OCI-LY1 (cell line): ENCODE results near the gene TMEM260.

ENCODE experiments used
- H2AFZ ChIP-seq: fragments of 200-600 bp; sonication (generic), shearing (Covaris generic); 2 replicates; pipeline ENCODE4 v1.6.0; 2014; ENCODE audit warnings: antibody characterized with exemption, mild to moderate bottlenecking, low read length
- H3F3A ChIP-seq: fragments of 200-600 bp; sonication (generic), shearing (Covaris generic); 2 replicates; pipeline ENCODE4 v1.6.0; 2014; ENCODE audit warnings: mild to moderate bottlenecking, antibody characterized with exemption, low read length, moderate library complexity; ENCODE audit not compliant: insufficient read depth
- H3K27ac ChIP-seq: fragments of 200-600 bp; sonication (generic); 2 replicates; pipeline ENCODE4 v1.5.1; 2014; ENCODE audit warnings: low read length, mixed run types, mild to moderate bottlenecking, low read depth; ENCODE audit not compliant: poor library complexity, severe bottlenecking
- H3K27me3 ChIP-seq: fragments of 200-600 bp; sonication (generic); 2 replicates; pipeline ENCODE4 v1.6.0; 2014; ENCODE audit warnings: antibody characterized with exemption, mild to moderate bottlenecking, low read length, moderate library complexity; ENCODE audit not compliant: insufficient read depth
- H3K36me3 ChIP-seq: fragments of 200-600 bp; sonication (generic); 2 replicates; pipeline ENCODE4 v1.6.1; 2014; ENCODE audit warnings: mild to moderate bottlenecking, antibody characterized with exemption, low read length, moderate library complexity, mixed read lengths; ENCODE audit not compliant: insufficient read depth
- H3K4me1 ChIP-seq: fragments of 200-600 bp; sonication (generic); 2 replicates; pipeline ENCODE4 v1.5.1; 2014; ENCODE audit warnings: mild to moderate bottlenecking, low read length, moderate library complexity; ENCODE audit not compliant: insufficient read depth, severe bottlenecking
- H3K4me2 ChIP-seq: fragments of 200-600 bp; sonication (generic), shearing (Covaris generic); 2 replicates; pipeline ENCODE4 v1.6.1; 2014; ENCODE audit warnings: low read length
- H3K4me3 ChIP-seq: fragments of 200-600 bp; sonication (generic); 2 replicates; pipeline ENCODE4 v1.5.1; 2014; ENCODE audit warnings: low read length, low read depth, mild to moderate bottlenecking, mixed read lengths; ENCODE audit not compliant: poor library complexity, severe bottlenecking
- H3K79me2 ChIP-seq: fragments of 200-600 bp; shearing (Covaris generic); 2 replicates; pipeline ENCODE4 v1.6.1; 2016; ENCODE audit warnings: mixed run types, low read length, mixed read lengths; ENCODE audit not compliant: insufficient read depth
- H3K9ac ChIP-seq: fragments of 200-600 bp; sonication (generic), shearing (Covaris generic); 2 replicates; pipeline ENCODE4 v1.6.1; 2014; ENCODE audit warnings: mild to moderate bottlenecking, low read length, mixed read lengths
- H3K9me2 ChIP-seq: fragments of 200-600 bp; sonication (generic), shearing (Covaris generic); 2 replicates; pipeline ENCODE4 v1.6.1; 2014; ENCODE audit warnings: low read depth, mild to moderate bottlenecking, low read length, mixed read lengths
- H3K9me3 ChIP-seq: fragments of 200-600 bp; shearing (Covaris generic); 2 replicates; pipeline ENCODE4 v1.6.1; 2014; ENCODE audit warnings: low read length, mixed read lengths
- H4K20me1 ChIP-seq: fragments of 200-600 bp; sonication (generic), shearing (Covaris generic); 2 replicates; pipeline ENCODE4 v1.6.0; 2016; ENCODE audit warnings: mild to moderate bottlenecking, low read length; ENCODE audit not compliant: insufficient read depth
- CTCF ChIP-seq: fragments of 200-600 bp; sonication (generic), shearing (Covaris generic); IDR thresholded peaks from 2 replicates; pipeline ENCODE4 v1.5.1; 2017; ENCODE audit warnings: mild to moderate bottlenecking, antibody characterized with exemption, low read length, moderate library complexity, mixed read lengths
- EZH2 ChIP-seq: fragments of 200-600 bp; sonication (generic), shearing (Covaris generic); IDR thresholded peaks from 2 replicates; pipeline ENCODE4 v1.8.0; 2017; ENCODE audit warnings: borderline replicate concordance, mixed run types, mild to moderate bottlenecking, antibody characterized with exemption, low read length, moderate library complexity, mixed read lengths

Gene TMEM260

GRCh38 chr14:56539862-56540261, 39.7 kb upstream of the TMEM260 start:
- no peaks in the 10 kb centered on the region for H3K27me3 ChIP-seq
- no peak overlapping the region for H2AFZ ChIP-seq
- H3F3A ChIP-seq, result no peaks in the 10 kb centered on the region
- H3K36me3 ChIP-seq, result no peaks in the 10 kb centered on the region
- no peaks in the 10 kb centered on the region for H3K9me3 ChIP-seq
- no peaks in the 10 kb centered on the region for H4K20me1 ChIP-seq
- H3K4me3 ChIP-seq, result no peak overlapping the region
- no peak overlapping the region for H3K4me2 ChIP-seq
- TF ChIP-seq CTCF (no peak), EZH2 (no peak)
- no peaks in the 10 kb centered on the region for H3K79me2 ChIP-seq
- no peak overlapping the region for H3K27ac ChIP-seq
- H3K4me1 ChIP-seq, result no peaks in the 10 kb centered on the region
- H3K9me2 ChIP-seq, result no peaks in the 10 kb centered on the region
- no peak overlapping the region for H3K9ac ChIP-seq

GRCh38 chr14:56543436-56543835, 36.2 kb upstream of the TMEM260 start:
- no peaks in the 10 kb centered on the region for H3K4me1 ChIP-seq
- no peaks in the 10 kb centered on the region for H3K9me3 ChIP-seq
- no peaks in the 10 kb centered on the region for H3K36me3 ChIP-seq
- no peaks in the 10 kb centered on the region for H3K79me2 ChIP-seq
- H4K20me1 ChIP-seq, result no peaks in the 10 kb centered on the region
- no peaks in the 10 kb centered on the region for H3K27me3 ChIP-seq
- no peak overlapping the region for H3K9ac ChIP-seq
- no peak overlapping the region for H3K4me2 ChIP-seq
- H3F3A ChIP-seq, result no peaks in the 10 kb centered on the region
- TF ChIP-seq CTCF, result no peak
- TF ChIP-seq EZH2, result no peak
- H3K4me3 ChIP-seq, result no peak overlapping the region
- no peak overlapping the region for H3K27ac ChIP-seq
- no peak overlapping the region for H2AFZ ChIP-seq
- no peaks in the 10 kb centered on the region for H3K9me2 ChIP-seq

GRCh38 chr14:56549721-56550120, 29.9 kb upstream of the TMEM260 start:
- H3K79me2 ChIP-seq, result no peaks in the 10 kb centered on the region
- H4K20me1 ChIP-seq, result no peaks in the 10 kb centered on the region
- no peak overlapping the region for H3K9ac ChIP-seq
- no peaks in the 10 kb centered on the region for H3K27me3 ChIP-seq
- H3K27ac ChIP-seq, result no peak overlapping the region
- no peak for TF ChIP-seq CTCF
- no peak for TF ChIP-seq EZH2
- no peaks in the 10 kb centered on the region for H3F3A ChIP-seq
- H2AFZ ChIP-seq, result no peak overlapping the region
- no peaks in the 10 kb centered on the region for H3K9me3 ChIP-seq
- no peaks in the 10 kb centered on the region for H3K36me3 ChIP-seq
- no peaks in the 10 kb centered on the region for H3K9me2 ChIP-seq
- no peak overlapping the region for H3K4me3 ChIP-seq
- H3K4me1 ChIP-seq, result no peaks in the 10 kb centered on the region
- H3K4me2 ChIP-seq, result no peak overlapping the region
